Vagina (tissue), 2 donors: ENCODE measurements around the gene AFF3.

ENCODE experiments used
- CTCF ChIP-seq, 3 experiments: fragments of 450-650 bp in 2 of 3; fragments of 200-600 bp in 1 of 3; sonication (generic) in 1 of 3; IDR thresholded peaks; one replicate each; pipeline ENCODE4 v1.5.1; 2017 to 2019; ENCODE audit warnings: antibody characterized with exemption in 3 of 3, mild to moderate bottlenecking in 2 of 3, moderate library complexity in 2 of 3
- POLR2A ChIP-seq, 2 donors: fragments of 450-650 bp; IDR thresholded peaks; one replicate each; pipeline ENCODE4 v1.6.1; 2017; ENCODE audit warnings: antibody characterized with exemption in 2 of 2, mild to moderate bottlenecking in 2 of 2, moderate library complexity in 2 of 2

- no peak for TF ChIP-seq CTCF (IDR thresholded peaks at IDR 0.05)
- no peak for TF ChIP-seq POLR2A (IDR thresholded peaks at IDR 0.05)
These were observed 450.5 kb downstream of the AFF3 start for GRCh38 chr2:99691926-99692325.
